Measurements from ENCODE around the gene DCUN1D2. TPM values are rescaled to one million over a fixed set of nuclear protein-coding genes. Genes with fewer than 3 reads are reported as not detected.

Gene DCUN1D2
- 10 to 100 TPM; 45.1 to 63.6 (median 56.0) TPM for total RNA-seq

- H3K4me1 ChIP-seq: peaks cover 58 to 70% of the 10 kb centered on the region in 2 donors
- no peaks in the 10 kb centered on the region for H3K27me3 ChIP-seq
- peaks cover 0 to 7% of the 10 kb centered on the region in 2 donors for H3K36me3 ChIP-seq
- peak within 1 kb of the TSS; percentile 80 to 91 (median 88) for H3K4me3 ChIP-seq
- in situ Hi-C loops (cut with MboI; ENCODE audit: low sequenced_read_pairs in 4 of 4) (no loop called here), intact Hi-C loops (cut with DNase I; ENCODE audit: low total_unique reads) (loop anchor here (1.0 to 2.0 kb wide), 5 partner anchors 38 to 337 kb away; partner anchors contain the start of genes ADPRHL1 and LAMP1)
- TF ChIP-seq POLR2A (IDR thresholded peaks at IDR 0.05) (peak; percentile 94), CTCF (IDR thresholded peaks at IDR 0.05 in 4 of 5, conservative IDR thresholded peaks at IDR 0.05 in 1 of 5) (peak in 1 of 5 experiments; percentile 28)
- H3K27ac ChIP-seq: peak within 1 kb of the TSS; percentile 89 to 94 (median 92)
- ATAC-seq: peak; percentile 76 to 81
- DNase-seq: peak; percentile 87 to 94
- H3K9me3 ChIP-seq: no peaks in the 10 kb centered on the region
Measured at GRCh38 chr13:113490496-113491417, at the start of gene DCUN1D2. Gene DCUN1D2, minus strand, starts transcription at chr13:113490711. Its CDS starts 42 bp downstream, at chr13:113490669.

- no peaks in the 10 kb centered on the region for H3K9me3 ChIP-seq
- H3K36me3 ChIP-seq: peaks cover 0 to 5% of the 10 kb centered on the region in 2 donors
- H3K4me3 ChIP-seq: no peak overlapping the region
- DNase-seq (no peak), ATAC-seq (no peak)
- no peak for TF ChIP-seq POLR2A (IDR thresholded peaks at IDR 0.05)
- TF ChIP-seq CTCF (IDR thresholded peaks at IDR 0.05 in 4 of 5, conservative IDR thresholded peaks at IDR 0.05 in 1 of 5): no peak
- intact Hi-C loops (cut with DNase I; ENCODE audit: low total_unique reads): no loop called here
- in situ Hi-C loops (cut with MboI; ENCODE audit: low sequenced_read_pairs in 4 of 4): no loop called here
- H3K4me1 ChIP-seq: peaks cover 0 to under 1% of the 10 kb centered on the region in 2 donors
- no peak overlapping the region for H3K27ac ChIP-seq
- H3K27me3 ChIP-seq: no peaks in the 10 kb centered on the region
Measured at GRCh38 chr13:113539822-113540221, 49.3 kb upstream of the DCUN1D2 start.

GRCh38 chr13:113539176-113539575 lies 48.7 kb upstream of the DCUN1D2 start:
- Histone ChIP-seq H3K36me3 (peaks cover 0 to 10% of the 10 kb centered on the region in 2 donors), H3K27ac (no peak overlapping the region), H3K4me1 (no peaks in the 10 kb centered on the region), H3K27me3 (no peaks in the 10 kb centered on the region), H3K9me3 (no peaks in the 10 kb centered on the region), H3K4me3 (no peak overlapping the region)
- TF ChIP-seq CTCF (IDR thresholded peaks at IDR 0.05 in 4 of 5, conservative IDR thresholded peaks at IDR 0.05 in 1 of 5) (no peak), POLR2A (IDR thresholded peaks at IDR 0.05) (no peak)
- in situ Hi-C loops (cut with MboI; ENCODE audit: low sequenced_read_pairs in 4 of 4): no loop called here
- DNase-seq (no peak), ATAC-seq (no peak)
- intact Hi-C loops (cut with DNase I; ENCODE audit: low total_unique reads): no loop called here

GRCh38 chr13:113538689-113539058 lies 48.2 kb upstream of the DCUN1D2 start:
- no peaks in the 10 kb centered on the region for H3K9me3 ChIP-seq
- intact Hi-C loops (cut with DNase I; ENCODE audit: low total_unique reads) (no loop called here), in situ Hi-C loops (cut with MboI; ENCODE audit: low sequenced_read_pairs in 4 of 4) (no loop called here)
- no peak for DNase-seq
- no peak for ATAC-seq
- no peaks in the 10 kb centered on the region for H3K4me1 ChIP-seq
- H3K4me3 ChIP-seq: no peak overlapping the region
- H3K36me3 ChIP-seq: peaks cover 0 to 10% of the 10 kb centered on the region in 2 donors
- TF ChIP-seq POLR2A (IDR thresholded peaks at IDR 0.05) (no peak), CTCF (IDR thresholded peaks at IDR 0.05 in 4 of 5, conservative IDR thresholded peaks at IDR 0.05 in 1 of 5) (no peak)
- no peaks in the 10 kb centered on the region for H3K27me3 ChIP-seq
- no peak overlapping the region for H3K27ac ChIP-seq
